ENCODE measurements around the gene S1PR2. TPM values are rescaled to one million over a fixed set of nuclear protein-coding genes. Genes with fewer than 3 reads are reported as not detected.

The S1PR2 gene
- total and polyA plus RNA-seq, 9 of the 15 experiments (the other 6 are each of a cell fraction or from before 2014, with no cell fraction given) = 1.5 to 3.9 (median 2.0) TPM

DNA sequence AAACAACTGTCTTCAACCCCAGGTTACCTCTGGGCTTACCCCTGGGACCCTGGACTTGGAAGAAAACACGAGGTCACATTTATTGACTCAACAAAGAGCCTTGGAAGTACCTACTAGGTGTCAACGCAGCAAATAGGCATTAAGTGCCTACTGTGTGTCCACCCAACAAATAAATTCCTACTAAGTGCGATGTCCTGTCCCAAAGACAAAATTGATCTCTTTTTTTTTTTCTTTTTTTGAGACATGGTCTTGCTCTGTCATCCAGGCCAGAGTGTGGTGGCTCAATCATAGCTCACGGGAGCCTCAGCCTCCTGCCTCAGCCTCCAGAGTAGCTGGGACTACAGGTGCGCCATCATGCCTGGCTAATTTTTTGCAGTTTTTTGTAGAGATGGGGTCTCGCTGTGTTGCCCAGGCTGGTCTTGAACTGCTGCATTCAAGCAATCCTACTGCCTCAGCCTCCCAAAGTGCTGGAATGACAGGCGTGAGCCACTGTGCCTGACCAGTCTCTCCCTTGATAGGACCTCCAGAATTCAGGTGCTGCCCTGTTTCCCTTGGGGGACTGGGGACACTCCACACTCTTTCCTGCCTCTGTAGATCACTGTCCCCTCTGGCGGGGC lies 589 bp upstream of the S1PR2 start (continued):
- TF ChIP-seq, protein P1, sequence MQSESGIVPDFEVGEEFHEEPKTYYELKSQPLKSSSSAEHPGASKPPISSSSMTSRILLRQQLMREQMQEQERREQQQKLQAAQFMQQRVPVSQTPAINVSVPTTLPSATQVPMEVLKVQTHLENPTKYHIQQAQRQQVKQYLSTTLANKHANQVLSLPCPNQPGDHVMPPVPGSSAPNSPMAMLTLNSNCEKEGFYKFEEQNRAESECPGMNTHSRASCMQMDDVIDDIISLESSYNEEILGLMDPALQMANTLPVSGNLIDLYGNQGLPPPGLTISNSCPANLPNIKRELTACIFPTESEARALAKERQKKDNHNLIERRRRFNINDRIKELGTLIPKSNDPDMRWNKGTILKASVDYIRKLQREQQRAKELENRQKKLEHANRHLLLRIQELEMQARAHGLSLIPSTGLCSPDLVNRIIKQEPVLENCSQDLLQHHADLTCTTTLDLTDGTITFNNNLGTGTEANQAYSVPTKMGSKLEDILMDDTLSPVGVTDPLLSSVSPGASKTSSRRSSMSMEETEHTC (IDR thresholded peaks at IDR 0.05) = no peak
- no peak for TF ChIP-seq ZFX (CRISPR knock-in tag; IDR thresholded peaks at IDR 0.05)
- no peak for TF ChIP-seq CHD1 (IDR thresholded peaks at IDR 0.05; ENCODE audit: low read length)
- TF ChIP-seq, protein P2, sequence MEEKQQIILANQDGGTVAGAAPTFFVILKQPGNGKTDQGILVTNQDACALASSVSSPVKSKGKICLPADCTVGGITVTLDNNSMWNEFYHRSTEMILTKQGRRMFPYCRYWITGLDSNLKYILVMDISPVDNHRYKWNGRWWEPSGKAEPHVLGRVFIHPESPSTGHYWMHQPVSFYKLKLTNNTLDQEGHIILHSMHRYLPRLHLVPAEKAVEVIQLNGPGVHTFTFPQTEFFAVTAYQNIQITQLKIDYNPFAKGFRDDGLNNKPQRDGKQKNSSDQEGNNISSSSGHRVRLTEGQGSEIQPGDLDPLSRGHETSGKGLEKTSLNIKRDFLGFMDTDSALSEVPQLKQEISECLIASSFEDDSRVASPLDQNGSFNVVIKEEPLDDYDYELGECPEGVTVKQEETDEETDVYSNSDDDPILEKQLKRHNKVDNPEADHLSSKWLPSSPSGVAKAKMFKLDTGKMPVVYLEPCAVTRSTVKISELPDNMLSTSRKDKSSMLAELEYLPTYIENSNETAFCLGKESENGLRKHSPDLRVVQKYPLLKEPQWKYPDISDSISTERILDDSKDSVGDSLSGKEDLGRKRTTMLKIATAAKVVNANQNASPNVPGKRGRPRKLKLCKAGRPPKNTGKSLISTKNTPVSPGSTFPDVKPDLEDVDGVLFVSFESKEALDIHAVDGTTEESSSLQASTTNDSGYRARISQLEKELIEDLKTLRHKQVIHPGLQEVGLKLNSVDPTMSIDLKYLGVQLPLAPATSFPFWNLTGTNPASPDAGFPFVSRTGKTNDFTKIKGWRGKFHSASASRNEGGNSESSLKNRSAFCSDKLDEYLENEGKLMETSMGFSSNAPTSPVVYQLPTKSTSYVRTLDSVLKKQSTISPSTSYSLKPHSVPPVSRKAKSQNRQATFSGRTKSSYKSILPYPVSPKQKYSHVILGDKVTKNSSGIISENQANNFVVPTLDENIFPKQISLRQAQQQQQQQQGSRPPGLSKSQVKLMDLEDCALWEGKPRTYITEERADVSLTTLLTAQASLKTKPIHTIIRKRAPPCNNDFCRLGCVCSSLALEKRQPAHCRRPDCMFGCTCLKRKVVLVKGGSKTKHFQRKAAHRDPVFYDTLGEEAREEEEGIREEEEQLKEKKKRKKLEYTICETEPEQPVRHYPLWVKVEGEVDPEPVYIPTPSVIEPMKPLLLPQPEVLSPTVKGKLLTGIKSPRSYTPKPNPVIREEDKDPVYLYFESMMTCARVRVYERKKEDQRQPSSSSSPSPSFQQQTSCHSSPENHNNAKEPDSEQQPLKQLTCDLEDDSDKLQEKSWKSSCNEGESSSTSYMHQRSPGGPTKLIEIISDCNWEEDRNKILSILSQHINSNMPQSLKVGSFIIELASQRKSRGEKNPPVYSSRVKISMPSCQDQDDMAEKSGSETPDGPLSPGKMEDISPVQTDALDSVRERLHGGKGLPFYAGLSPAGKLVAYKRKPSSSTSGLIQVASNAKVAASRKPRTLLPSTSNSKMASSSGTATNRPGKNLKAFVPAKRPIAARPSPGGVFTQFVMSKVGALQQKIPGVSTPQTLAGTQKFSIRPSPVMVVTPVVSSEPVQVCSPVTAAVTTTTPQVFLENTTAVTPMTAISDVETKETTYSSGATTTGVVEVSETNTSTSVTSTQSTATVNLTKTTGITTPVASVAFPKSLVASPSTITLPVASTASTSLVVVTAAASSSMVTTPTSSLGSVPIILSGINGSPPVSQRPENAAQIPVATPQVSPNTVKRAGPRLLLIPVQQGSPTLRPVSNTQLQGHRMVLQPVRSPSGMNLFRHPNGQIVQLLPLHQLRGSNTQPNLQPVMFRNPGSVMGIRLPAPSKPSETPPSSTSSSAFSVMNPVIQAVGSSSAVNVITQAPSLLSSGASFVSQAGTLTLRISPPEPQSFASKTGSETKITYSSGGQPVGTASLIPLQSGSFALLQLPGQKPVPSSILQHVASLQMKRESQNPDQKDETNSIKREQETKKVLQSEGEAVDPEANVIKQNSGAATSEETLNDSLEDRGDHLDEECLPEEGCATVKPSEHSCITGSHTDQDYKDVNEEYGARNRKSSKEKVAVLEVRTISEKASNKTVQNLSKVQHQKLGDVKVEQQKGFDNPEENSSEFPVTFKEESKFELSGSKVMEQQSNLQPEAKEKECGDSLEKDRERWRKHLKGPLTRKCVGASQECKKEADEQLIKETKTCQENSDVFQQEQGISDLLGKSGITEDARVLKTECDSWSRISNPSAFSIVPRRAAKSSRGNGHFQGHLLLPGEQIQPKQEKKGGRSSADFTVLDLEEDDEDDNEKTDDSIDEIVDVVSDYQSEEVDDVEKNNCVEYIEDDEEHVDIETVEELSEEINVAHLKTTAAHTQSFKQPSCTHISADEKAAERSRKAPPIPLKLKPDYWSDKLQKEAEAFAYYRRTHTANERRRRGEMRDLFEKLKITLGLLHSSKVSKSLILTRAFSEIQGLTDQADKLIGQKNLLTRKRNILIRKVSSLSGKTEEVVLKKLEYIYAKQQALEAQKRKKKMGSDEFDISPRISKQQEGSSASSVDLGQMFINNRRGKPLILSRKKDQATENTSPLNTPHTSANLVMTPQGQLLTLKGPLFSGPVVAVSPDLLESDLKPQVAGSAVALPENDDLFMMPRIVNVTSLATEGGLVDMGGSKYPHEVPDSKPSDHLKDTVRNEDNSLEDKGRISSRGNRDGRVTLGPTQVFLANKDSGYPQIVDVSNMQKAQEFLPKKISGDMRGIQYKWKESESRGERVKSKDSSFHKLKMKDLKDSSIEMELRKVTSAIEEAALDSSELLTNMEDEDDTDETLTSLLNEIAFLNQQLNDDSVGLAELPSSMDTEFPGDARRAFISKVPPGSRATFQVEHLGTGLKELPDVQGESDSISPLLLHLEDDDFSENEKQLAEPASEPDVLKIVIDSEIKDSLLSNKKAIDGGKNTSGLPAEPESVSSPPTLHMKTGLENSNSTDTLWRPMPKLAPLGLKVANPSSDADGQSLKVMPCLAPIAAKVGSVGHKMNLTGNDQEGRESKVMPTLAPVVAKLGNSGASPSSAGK (IDR thresholded peaks at IDR 0.05) = no peak
- no peak for TF ChIP-seq PHTF2 (CRISPR knock-in tag; IDR thresholded peaks at IDR 0.05)
- TF ChIP-seq CC2D1A (IDR thresholded peaks at IDR 0.05) = no peak
- TF ChIP-seq, protein P3, sequence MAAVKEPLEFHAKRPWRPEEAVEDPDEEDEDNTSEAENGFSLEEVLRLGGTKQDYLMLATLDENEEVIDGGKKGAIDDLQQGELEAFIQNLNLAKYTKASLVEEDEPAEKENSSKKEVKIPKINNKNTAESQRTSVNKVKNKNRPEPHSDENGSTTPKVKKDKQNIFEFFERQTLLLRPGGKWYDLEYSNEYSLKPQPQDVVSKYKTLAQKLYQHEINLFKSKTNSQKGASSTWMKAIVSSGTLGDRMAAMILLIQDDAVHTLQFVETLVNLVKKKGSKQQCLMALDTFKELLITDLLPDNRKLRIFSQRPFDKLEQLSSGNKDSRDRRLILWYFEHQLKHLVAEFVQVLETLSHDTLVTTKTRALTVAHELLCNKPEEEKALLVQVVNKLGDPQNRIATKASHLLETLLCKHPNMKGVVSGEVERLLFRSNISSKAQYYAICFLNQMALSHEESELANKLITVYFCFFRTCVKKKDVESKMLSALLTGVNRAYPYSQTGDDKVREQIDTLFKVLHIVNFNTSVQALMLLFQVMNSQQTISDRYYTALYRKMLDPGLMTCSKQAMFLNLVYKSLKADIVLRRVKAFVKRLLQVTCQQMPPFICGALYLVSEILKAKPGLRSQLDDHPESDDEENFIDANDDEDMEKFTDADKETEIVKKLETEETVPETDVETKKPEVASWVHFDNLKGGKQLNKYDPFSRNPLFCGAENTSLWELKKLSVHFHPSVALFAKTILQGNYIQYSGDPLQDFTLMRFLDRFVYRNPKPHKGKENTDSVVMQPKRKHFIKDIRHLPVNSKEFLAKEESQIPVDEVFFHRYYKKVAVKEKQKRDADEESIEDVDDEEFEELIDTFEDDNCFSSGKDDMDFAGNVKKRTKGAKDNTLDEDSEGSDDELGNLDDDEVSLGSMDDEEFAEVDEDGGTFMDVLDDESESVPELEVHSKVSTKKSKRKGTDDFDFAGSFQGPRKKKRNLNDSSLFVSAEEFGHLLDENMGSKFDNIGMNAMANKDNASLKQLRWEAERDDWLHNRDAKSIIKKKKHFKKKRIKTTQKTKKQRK (IDR thresholded peaks at IDR 0.05; ENCODE audit: borderline replicate concordance, low read depth, low read length) = no peak
- no peak for TF ChIP-seq SMARCA5 (IDR thresholded peaks at IDR 0.05)
- TF ChIP-seq NFE2L1 (tag; IDR thresholded peaks at IDR 0.05; ENCODE audit: borderline replicate concordance, low read depth) = no peak
- no peak for TF ChIP-seq ZNF785 (CRISPR knock-in tag; IDR thresholded peaks at IDR 0.05)
- no peak for TF ChIP-seq ZNF224 (CRISPR knock-in tag; IDR thresholded peaks at IDR 0.05)
- no peak for TF ChIP-seq NFIC (IDR thresholded peaks at IDR 0.05)
- TF ChIP-seq U2AF2 (optimal IDR thresholded peaks at IDR 0.05; ENCODE audit: low read depth, low read length) = no peak

Data from K562 (cell line).